GM12878 (cell line): ENCODE data around the gene CEP170B. TPM values are rescaled to one million over a fixed set of nuclear protein-coding genes. Genes with fewer than 3 reads are reported as not detected.

ENCODE experiments used
- ATAC-seq: fragments of 200-7000 bp; cut with Tn5 transposase; 3 replicates; pipeline ENCODE4 v1.9.1; 2020; ENCODE audit warnings: mild to moderate bottlenecking, moderate library complexity
- BruUV-seq: library from RNA; stranded (reverse); fragments of 400-500 nt; replicated peaks from 2 replicates; lab custom pipeline; 2021; lab: Mats Ljungman, UMichigan
- CTCF ChIA-PET: fragments of 300-600 bp; sonication (Branson Sonifier 250); formaldehyde crosslinking; extraction: SDS; loops from one replicate; lab custom pipeline; 2021; ENCODE audit warnings: inconsistent platforms; lab: Yijun Ruan, JAX
- POLR2A ChIA-PET: fragments of 350-600 bp; formaldehyde crosslinking; extraction: SDS; loops from one replicate; lab custom pipeline; 2021; ENCODE audit warnings: inconsistent platforms; lab: Charles Lee
- RAD21 ChIA-PET: fragments of 300-600 bp; sonication (Branson Sonifier 250); formaldehyde crosslinking; loops from one replicate; lab custom pipeline; 2023; ENCODE audit warnings: antibody characterized with exemption; ENCODE audit not compliant: unreplicated experiment; lab: Charles Lee
- SMC1A ChIA-PET: fragments of 300-600 bp; sonication (Branson Sonifier 250); formaldehyde crosslinking; loops from one replicate; lab custom pipeline; 2023; ENCODE audit not compliant: unreplicated experiment, uncharacterized antibody; lab: Charles Lee
- DNase-seq: peaks from one replicate; pipeline ENCODE4 v3.0.0-alpha.2; 2011; ENCODE audit warnings: low read depth, low spot score
- FAIRE-seq: peaks from 3 replicates; lab custom pipeline; 2011; peaks lifted over from hg19 to GRCh38; lab: Jason Lieb, UNC
- H2AFZ ChIP-seq: 2 replicates; pipeline ENCODE4 v1.6.0; 2011; ENCODE audit warnings: low read depth, low read length, control low read depth; ENCODE audit not compliant: control insufficient read depth
- H3K27ac ChIP-seq: 2 replicates; pipeline ENCODE4 v1.5.1; 2011; ENCODE audit warnings: control low read depth; ENCODE audit not compliant: control insufficient read depth, insufficient read depth
- H3K27me3 ChIP-seq, 2 experiments: replicated peaks in 1 of 2; 2 replicates each; pipeline versions ENCODE4 v1.6.0 to v1.6.1; 2011; ENCODE audit warnings: low read length in 1 of 2; ENCODE audit not compliant: control insufficient read depth in 2 of 2, insufficient read depth in 2 of 2
- H3K36me3 ChIP-seq, 2 experiments: 2 replicates each; pipeline ENCODE4 v1.5.1; 2011; ENCODE audit warnings: low read length in 1 of 2; ENCODE audit not compliant: control insufficient read depth in 2 of 2, insufficient read depth in 2 of 2
- H3K4me1 ChIP-seq: 2 replicates; pipeline ENCODE4 v1.6.1; 2011; ENCODE audit warnings: mild to moderate bottlenecking, low read length, moderate library complexity, mixed read lengths; ENCODE audit not compliant: control insufficient read depth, insufficient read depth
- H3K4me2 ChIP-seq: 2 replicates; pipeline ENCODE4 v1.6.0; 2011; ENCODE audit warnings: control low read depth; ENCODE audit not compliant: control insufficient read depth, insufficient read depth
- H3K4me3 ChIP-seq: fragments of 200-600 bp; sonication (generic); 2 replicates; pipeline ENCODE4 v1.5.1; 2016
- H3K79me2 ChIP-seq: 2 replicates; pipeline ENCODE4 v1.6.0; 2011; ENCODE audit warnings: low read length; ENCODE audit not compliant: control insufficient read depth, insufficient read depth
- H3K9ac ChIP-seq: 2 replicates; pipeline ENCODE4 v1.8.0; 2011; ENCODE audit warnings: low read length, control low read depth, mixed read lengths; ENCODE audit not compliant: control insufficient read depth, insufficient read depth
- H3K9me3 ChIP-seq: replicated peaks from 3 replicates; pipeline ENCODE4 v1.5.1; 2011; ENCODE audit warnings: mild to moderate bottlenecking, low read length; ENCODE audit not compliant: control insufficient read depth, insufficient read depth
- H4K20me1 ChIP-seq: 2 replicates; pipeline ENCODE4 v1.6.0; 2011; ENCODE audit not compliant: control insufficient read depth, insufficient read depth
- CBFB ChIP-seq: IDR thresholded peaks from 2 replicates; pipeline ENCODE4 v1.6.1; 2016; ENCODE audit warnings: antibody characterized with exemption, low read depth
- CHD4 ChIP-seq: fragments of 200-600 bp; sonication (generic); IDR thresholded peaks from 2 replicates; pipeline ENCODE4 v1.6.1; 2016; ENCODE audit warnings: mild to moderate bottlenecking
- CREM ChIP-seq: IDR thresholded peaks from 2 replicates; pipeline ENCODE4 v1.6.1; 2014; ENCODE audit warnings: antibody characterized with exemption, low read depth
- GATAD2B ChIP-seq: fragments of 450-650 bp; conservative IDR thresholded peaks from 2 replicates; pipeline ENCODE4 v1.6.1; 2017; ENCODE audit warnings: low read depth, mild to moderate bottlenecking, moderate library complexity
- HCFC1 ChIP-seq: fragments of 150-350 bp; IDR thresholded peaks from 2 replicates; pipeline ENCODE4 v1.6.1; 2014; ENCODE audit warnings: low read length
- IKZF2 ChIP-seq, 2 experiments: fragments of 450-650 bp; IDR thresholded peaks; 2 replicates each; pipeline ENCODE4 v1.6.1; 2017; ENCODE audit warnings: mild to moderate bottlenecking in 2 of 2, moderate library complexity in 2 of 2
- MTA3 ChIP-seq: IDR thresholded peaks from 2 replicates; pipeline ENCODE4 v1.6.1; 2012; ENCODE audit warnings: low read length, inconsistent platforms, borderline replicate concordance
- MXI1 ChIP-seq: fragments of 150-350 bp; IDR thresholded peaks from 2 replicates; pipeline ENCODE4 v1.6.1; 2011; ENCODE audit warnings: low read depth, mild to moderate bottlenecking, inconsistent platforms, low read length, improper control_type of control experiment
- NFYB ChIP-seq: IDR thresholded peaks from 2 replicates; pipeline ENCODE4 v1.6.1; 2011; ENCODE audit warnings: low read depth, mild to moderate bottlenecking, low read length, improper control_type of control experiment, moderate library complexity; ENCODE audit not compliant: insufficient read depth
- NR2C2 ChIP-seq: IDR thresholded peaks from 2 replicates; pipeline ENCODE4 v1.6.1; 2011; ENCODE audit warnings: borderline replicate concordance, low read depth; ENCODE audit not compliant: control insufficient read depth, insufficient read length
- NR2F1 ChIP-seq: fragments of 450-650 bp; conservative IDR thresholded peaks from 2 replicates; pipeline ENCODE4 v1.6.1; 2017; ENCODE audit warnings: mild to moderate bottlenecking
- NRF1 ChIP-seq: conservative IDR thresholded peaks from 2 replicates; pipeline ENCODE4 v1.6.1; 2011; ENCODE audit warnings: mild to moderate bottlenecking, low read depth, low read length, improper control_type of control experiment
- SREBF1 ChIP-seq: IDR thresholded peaks from 2 replicates; pipeline ENCODE4 v1.6.1; 2012; ENCODE audit warnings: mild to moderate bottlenecking, low read length
- TAF1 ChIP-seq: IDR thresholded peaks from 2 replicates; pipeline ENCODE4 v1.6.1; 2011; ENCODE audit warnings: mild to moderate bottlenecking, low read depth, low read length, borderline replicate concordance
- whole genome bisulfite sequencing: methylation state at CpG from one replicate; pipeline ENCODE4 v1.1.6; 2016; ENCODE audit warnings: low lambda C conversion rate; ENCODE audit not compliant: insufficient replicate concordance, insufficient coverage; ENCODE audit errors: missing lambda C conversion rate; 5-methylcytosine and 5-hydroxymethylcytosine counted together
- in situ Hi-C: fragments of 300-500 bp; cut with MboI; formaldehyde crosslinking; loops from 9 replicates; pipeline ENCODE4 v1.14.3; 2018; ENCODE audit warnings: mixed read lengths
- intact Hi-C: fragments of 100-400 bp; cut with micrococcal nuclease; formaldehyde crosslinking; loops from one replicate; pipeline ENCODE4 v1.14.2; 2022; ENCODE audit not compliant: unreplicated experiment
- polyA plus RNA-seq, 11 experiments: library from polyadenylated mRNA; depleted of rRNA in 4 of 11; unstranded in 6 of 11; stranded (reverse) in 5 of 11; fragments of >200 nt; fragmentation: Nextera tagmentation in 4 of 11; fragmentation: Illumina TruSeq in 1 of 11; extraction: Ambion mirVana in 4 of 11; extraction: Trizol in 1 of 11; gene quantifications; 1 replicate in 1 of 11; 2 replicates in 10 of 11; pipeline versions ENCODE4 v1.2.1 to v1.2.3, GENCODE V29; 2011 to 2016; ENCODE audit warnings: inconsistent platforms in 2 of 11, missing spikeins in 2 of 11, low read depth in 1 of 11
- total RNA-seq, 4 experiments: library from RNA; depleted of rRNA in 3 of 4; stranded (reverse); fragments of >200 nt in 3 of 4; fragmentation: Illumina TruSeq in 1 of 4; extraction: Trizol in 1 of 4; gene quantifications; 2 replicates each; pipeline versions ENCODE4 v1.2.1 to v1.2.3, GENCODE V29; 2013 to 2021
- TF ChIP-seq, protein P1 (sequence below): fragments of 450-650 bp; IDR thresholded peaks from 2 replicates; pipeline ENCODE4 v1.6.1; 2017; ENCODE audit warnings: mild to moderate bottlenecking, moderate library complexity

The CEP170B gene
- total and polyA plus RNA-seq, 10 of the 15 experiments (the other 5 are each of a cell fraction or from before 2014, with no cell fraction given) = 0.01 to 0.44 (median 0.05) TPM; not detected in 4

DNA sequence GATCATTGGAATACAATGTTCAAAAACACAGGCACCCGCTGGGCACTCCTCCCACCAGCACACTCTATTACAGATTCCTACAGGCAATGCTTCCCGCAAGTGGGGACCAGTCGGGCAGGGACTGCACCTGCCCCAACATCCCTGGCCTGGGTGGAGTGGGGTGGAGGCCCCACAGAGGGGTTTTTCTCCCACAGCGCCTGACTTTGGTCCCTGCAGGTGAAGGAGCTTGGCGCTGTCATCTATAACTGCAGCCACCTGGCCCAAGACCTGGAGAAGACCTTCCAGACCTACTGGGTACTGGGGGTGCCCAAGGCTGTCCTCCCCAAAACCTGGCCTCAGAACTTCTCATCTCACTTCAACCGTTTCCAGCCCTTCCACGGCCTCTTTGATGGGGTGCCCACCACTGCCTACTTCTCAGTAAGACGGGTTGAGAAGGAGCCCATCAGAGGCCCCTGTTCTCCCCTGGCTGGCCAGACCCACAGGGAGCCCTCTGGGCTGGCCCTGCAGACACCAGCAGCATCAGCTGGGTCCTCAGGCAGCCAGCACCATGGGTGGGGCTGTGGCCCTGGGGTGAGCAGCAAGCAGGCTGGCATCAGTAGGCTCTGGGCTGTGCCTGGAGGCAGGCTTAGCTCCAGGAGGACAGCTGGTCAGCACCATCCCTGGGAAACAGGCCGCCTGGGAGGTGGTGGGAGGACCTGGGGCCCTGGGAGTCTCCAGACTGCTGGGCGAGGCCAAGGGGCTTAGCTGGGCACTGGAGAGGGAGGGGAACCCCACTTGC, 65.6 kb downstream of the CEP170B start:
- POLR2A ChIA-PET = no interaction called here
- TF ChIP-seq NR2C2 = no peak
- no peak for TF ChIP-seq NRF1
- no peak for TF ChIP-seq HCFC1
- no peak for TF ChIP-seq MXI1
- no peak for TF ChIP-seq MTA3
- TF ChIP-seq SREBF1 = no peak
- no peak for TF ChIP-seq IKZF2 (IDR thresholded peaks at IDR 0.05)
- TF ChIP-seq GATAD2B = no peak
- no peak for TF ChIP-seq CREM
- TF ChIP-seq CBFB = no peak
- TF ChIP-seq NFYB = no peak
- no peak for TF ChIP-seq CHD4
- TF ChIP-seq NR2F1 = no peak
- TF ChIP-seq, protein P1, sequence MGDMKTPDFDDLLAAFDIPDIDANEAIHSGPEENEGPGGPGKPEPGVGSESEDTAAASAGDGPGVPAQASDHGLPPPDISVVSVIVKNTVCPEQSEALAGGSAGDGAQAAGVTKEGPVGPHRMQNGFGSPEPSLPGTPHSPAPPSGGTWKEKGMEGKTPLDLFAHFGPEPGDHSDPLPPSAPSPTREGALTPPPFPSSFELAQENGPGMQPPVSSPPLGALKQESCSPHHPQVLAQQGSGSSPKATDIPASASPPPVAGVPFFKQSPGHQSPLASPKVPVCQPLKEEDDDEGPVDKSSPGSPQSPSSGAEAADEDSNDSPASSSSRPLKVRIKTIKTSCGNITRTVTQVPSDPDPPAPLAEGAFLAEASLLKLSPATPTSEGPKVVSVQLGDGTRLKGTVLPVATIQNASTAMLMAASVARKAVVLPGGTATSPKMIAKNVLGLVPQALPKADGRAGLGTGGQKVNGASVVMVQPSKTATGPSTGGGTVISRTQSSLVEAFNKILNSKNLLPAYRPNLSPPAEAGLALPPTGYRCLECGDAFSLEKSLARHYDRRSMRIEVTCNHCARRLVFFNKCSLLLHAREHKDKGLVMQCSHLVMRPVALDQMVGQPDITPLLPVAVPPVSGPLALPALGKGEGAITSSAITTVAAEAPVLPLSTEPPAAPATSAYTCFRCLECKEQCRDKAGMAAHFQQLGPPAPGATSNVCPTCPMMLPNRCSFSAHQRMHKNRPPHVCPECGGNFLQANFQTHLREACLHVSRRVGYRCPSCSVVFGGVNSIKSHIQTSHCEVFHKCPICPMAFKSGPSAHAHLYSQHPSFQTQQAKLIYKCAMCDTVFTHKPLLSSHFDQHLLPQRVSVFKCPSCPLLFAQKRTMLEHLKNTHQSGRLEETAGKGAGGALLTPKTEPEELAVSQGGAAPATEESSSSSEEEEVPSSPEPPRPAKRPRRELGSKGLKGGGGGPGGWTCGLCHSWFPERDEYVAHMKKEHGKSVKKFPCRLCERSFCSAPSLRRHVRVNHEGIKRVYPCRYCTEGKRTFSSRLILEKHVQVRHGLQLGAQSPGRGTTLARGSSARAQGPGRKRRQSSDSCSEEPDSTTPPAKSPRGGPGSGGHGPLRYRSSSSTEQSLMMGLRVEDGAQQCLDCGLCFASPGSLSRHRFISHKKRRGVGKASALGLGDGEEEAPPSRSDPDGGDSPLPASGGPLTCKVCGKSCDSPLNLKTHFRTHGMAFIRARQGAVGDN = no peak
- no peak for TF ChIP-seq TAF1
- TF ChIP-seq, all 136 proteins: peak for 0
- 0 out of 2 replicates have a peak, but pooled peaks cover 2% of the 10 kb centered on the region for H3K79me2 ChIP-seq
- H3K36me3 ChIP-seq = no peaks in the 10 kb centered on the region
- WGBS = 69% methylated on average over 10 of the region's 10 CpGs
- ChIA-PET RAD21 (no interaction called here), SMC1A (no interaction called here), CTCF (interaction anchor here (1.0 kb wide), 1 partner anchor 77 kb away, joined by 3 read pairs; no protein-coding TSS in a partner anchor)
- H4K20me1 ChIP-seq = no peaks in the 10 kb centered on the region; the same call in 1 of the 2 replicates
- no peaks in the 10 kb centered on the region for H3K9me3 ChIP-seq
- H2AFZ ChIP-seq = no peak overlapping the region
- no TSS peak for BruUV-seq
- in situ Hi-C loops = no loop called here
- peaks cover 8 to 9% of the 10 kb centered on the region in 2 experiments for H3K27me3 ChIP-seq
- intact Hi-C loops = loop anchor here (5.0 kb wide), 1 partner anchor 33 kb away; no protein-coding TSS in a partner anchor
- H3K9ac ChIP-seq = no peak overlapping the region
- ATAC-seq (no peak), FAIRE-seq (no peak), DNase-seq (no peak)
- no peak overlapping the region for H3K27ac ChIP-seq
- H3K4me2 ChIP-seq = no peak overlapping the region
- peaks cover 19% of the 10 kb centered on the region for H3K4me1 ChIP-seq
- H3K4me3 ChIP-seq = no peak overlapping the region
